Pancreas (tissue), 10 donors: ENCODE data around the gene DNAJC10. TPM values are rescaled to one million over a fixed set of nuclear protein-coding genes. Genes with fewer than 3 reads are reported as not detected.

Source experiments
- ATAC-seq, 4 donors: fragments of 200-7000 bp; cut with Tn5 transposase; one replicate each; pipeline versions ENCODE4 v1.8.0 to v1.9.1; 2020; ENCODE audit warnings: mild to moderate bottlenecking in 4 of 4, moderate library complexity in 4 of 4
- DNase-seq, 6 donors: peaks; one replicate each; pipeline ENCODE4 v3.0.0-alpha.2; 2020
- FAIRE-seq: peaks from 2 replicates; lab custom pipeline; 2012; peaks lifted over from hg19 to GRCh38; lab: Jason Lieb, UNC
- H3K27ac ChIP-seq, 4 donors: fragments of 200-600 bp; sonication (generic); 1 replicate in 3 of 4; 2 replicates in 1 of 4; pipeline versions ENCODE4 v1.5.0 to v1.8.0; 2020
- H3K27me3 ChIP-seq, 4 donors: fragments of 200-600 bp; one replicate each; pipeline ENCODE4 v1.8.0; 2021
- H3K36me3 ChIP-seq, 3 donors: fragments of 200-600 bp; sonication (generic) in 1 of 3; one replicate each; pipeline versions ENCODE4 v1.5.0 to v1.8.0; 2020 to 2021
- H3K4me1 ChIP-seq, 3 donors: fragments of 200-600 bp; one replicate each; pipeline ENCODE4 v1.8.0; 2021
- H3K4me3 ChIP-seq, 4 donors: fragments of 200-600 bp; sonication (generic) in 2 of 4; one replicate each; pipeline versions ENCODE4 v1.5.0 to v1.8.0; 2020 to 2021
- H3K9me3 ChIP-seq, 4 donors: fragments of 200-600 bp; one replicate each; pipeline ENCODE4 v1.8.0; 2021
- CTCF ChIP-seq, 4 donors: fragments of 200-600 bp; sonication (generic) in 3 of 4; IDR thresholded peaks; one replicate each; pipeline versions ENCODE4 v1.5.0 to v1.8.0; 2021; ENCODE audit warnings: antibody characterized with exemption in 4 of 4
- WGBS, 2 donors: extraction: QIAGEN DNeasy Blood & Tissue Kit; methylation state at CpG; one replicate each; pipeline ENCODE4 v1.1.7; 2013; 5-methylcytosine and 5-hydroxymethylcytosine counted together
- intact Hi-C, 3 donors: fragments of 100-400 bp; cut with DNase I; formaldehyde crosslinking; loops; one replicate each; pipeline versions ENCODE4 v1.11.1 to v1.14.2; 2022
- polyA plus RNA-seq, 2 donors: library from polyadenylated mRNA; stranded (reverse); fragments of 200-250 nt; gene quantifications; one replicate each; pipeline ENCODE4 v1.2.3, GENCODE V29; 2013
- total RNA-seq, 6 donors: library from RNA; stranded (reverse); fragmentation: NEBNext Ultra II Directional in 4 of 6; extraction: Animal tissue kit (Norgen Biotek cat#: 25700) in 4 of 6; gene quantifications; one replicate each; pipeline versions ENCODE4 v1.2.1 to v1.2.4, GENCODE V29; 2021 to 2023
- donor health status: healthy with polysubstance abuse.
- donor health status: DM: no; HTN: no; CAD: no; lungs with moderate emphysema.
- donor health status: DM: no; HTN: no; CAD: no.
- donor health status: control.
- donor health status: control.
- donor health status: Bipolar disorder and iron deficiency.
- donor health status: DM: yes; HTN: yes; CAD: no.
- donor health status: DM: no; HTN: no; CAD: no.
- donor health status: DM: no; HTN: no; CAD: no.
- donor health status: DM: yes; HTN: yes; CAD: no.

DNAJC10 gene
- total and polyA plus RNA-seq, 8 donors = 19.9 to 87.8 (median 63.6) TPM

GRCh38 chr2:182818501-182818900, 102.4 kb downstream of the DNAJC10 start:
- no peak for FAIRE-seq
- WGBS, 2 donors = 79 to 82% methylated on average over 3 of the region's 3 CpGs
- intact Hi-C loops = no loop called here

GRCh38 chr2:182818925-182819324, 102.9 kb downstream of the DNAJC10 start:
- FAIRE-seq (no peak), DNase-seq (no peak), ATAC-seq (no peak)
- 86% methylated on average over 4 of the region's 4 CpGs for WGBS, 2 donors
- Histone ChIP-seq H3K36me3 (no peaks in the 10 kb centered on the region), H3K4me3 (no peak overlapping the region), H3K9me3 (no peaks in the 10 kb centered on the region), H3K4me1 (peaks cover 0 to 9% (median 7%) of the 10 kb centered on the region in 3 donors), H3K27me3 (no peaks in the 10 kb centered on the region), H3K27ac (no peak overlapping the region)
- TF ChIP-seq CTCF (IDR thresholded peaks at IDR 0.05) = no peak
- intact Hi-C loops = no loop called here

More at GRCh38 chr2:182818501-182818900, 102.4 kb downstream of the DNAJC10 start:
- Histone ChIP-seq H3K9me3 (no peaks in the 10 kb centered on the region), H3K4me1 (peaks cover 0 to 9% (median 6%) of the 10 kb centered on the region in 3 donors), H3K36me3 (no peaks in the 10 kb centered on the region), H3K27ac (no peak overlapping the region), H3K4me3 (no peak overlapping the region), H3K27me3 (no peaks in the 10 kb centered on the region)
- no peak for ATAC-seq
- DNase-seq = no peak
- no peak for TF ChIP-seq CTCF (IDR thresholded peaks at IDR 0.05)

GRCh38 chr2:182819412-182819811, 103.4 kb downstream of the DNAJC10 start:
- Histone ChIP-seq H3K4me3 (no peak overlapping the region), H3K9me3 (no peaks in the 10 kb centered on the region), H3K27ac (no peak overlapping the region), H3K27me3 (no peaks in the 10 kb centered on the region), H3K36me3 (no peaks in the 10 kb centered on the region), H3K4me1 (peaks cover 0 to 10% (median 9%) of the 10 kb centered on the region in 3 donors)
- no peak for ATAC-seq
- TF ChIP-seq CTCF (IDR thresholded peaks at IDR 0.05) = no peak
- 93 to 98% methylated on average over 4 of the region's 4 CpGs for WGBS, 2 donors
- intact Hi-C loops = no loop called here
- no peak for DNase-seq
- no peak for FAIRE-seq

GRCh38 chr2:182821182-182821581, 105.1 kb downstream of the DNAJC10 start:
- Histone ChIP-seq H3K4me1 (peaks cover 3 to 16% (median 9%) of the 10 kb centered on the region in 3 donors), H3K27me3 (no peaks in the 10 kb centered on the region), H3K9me3 (no peaks in the 10 kb centered on the region), H3K27ac (no peak overlapping the region), H3K4me3 (no peak overlapping the region), H3K36me3 (no peaks in the 10 kb centered on the region)
- FAIRE-seq = no peak
- no peak for DNase-seq
- ATAC-seq = no peak
- TF ChIP-seq CTCF (IDR thresholded peaks at IDR 0.05) = no peak
- 51 to 70% methylated on average over 2 of the region's 2 CpGs for WGBS, 2 donors
- intact Hi-C loops = no loop called here

GRCh38 chr2:182822733-182823132, 106.7 kb downstream of the DNAJC10 start:
- ATAC-seq (no peak), DNase-seq (no peak), FAIRE-seq (no peak)
- WGBS, 2 donors = 54 to 67% methylated on average over 2 of the region's 2 CpGs
- Histone ChIP-seq H3K4me3 (no peak overlapping the region), H3K27ac (no peak overlapping the region), H3K9me3 (no peaks in the 10 kb centered on the region), H3K27me3 (no peaks in the 10 kb centered on the region), H3K36me3 (no peaks in the 10 kb centered on the region), H3K4me1 (peaks cover 3 to 11% (median 3%) of the 10 kb centered on the region in 3 donors)
- no peak for TF ChIP-seq CTCF (IDR thresholded peaks at IDR 0.05)
- intact Hi-C loops = no loop called here
